ENCODE data around the gene XG.
"Not testable (repeated sequence)": the region's sequence is repeated elsewhere in the genome, so short reads cannot be mapped to it uniquely, and the experiment has no call there.

XG gene

GRCh38 chrX:2751874-2752300 lies at the start of gene XG:
XG (plus strand) TSS chrX:2752040; CDS start chrX:2752275, 235 bp downstream.
- not testable (repeated sequence) for DNase-seq; H3K4me3 Mint-ChIP-seq; H3K27me3 Mint-ChIP-seq (ENCODE audit: low read depth, poor library complexity); H3K27ac Mint-ChIP-seq; H3K9me3 Mint-ChIP-seq; H3K36me3 Mint-ChIP-seq (ENCODE audit: low read depth)
- H3K4me1 Mint-ChIP-seq = peaks cover 11% of the 10 kb centered on the region

- H3K27me3 Mint-ChIP-seq (ENCODE audit: low read depth, poor library complexity) = peaks cover 8% of the 10 kb centered on the region
- no peak overlapping the region for H3K4me3 Mint-ChIP-seq
- H3K4me1 Mint-ChIP-seq = peaks cover 61% of the 10 kb centered on the region
- H3K9me3 Mint-ChIP-seq = peaks cover 4% of the 10 kb centered on the region
- H3K27ac Mint-ChIP-seq = peak overlapping the region; percentile 79
- DNase-seq = no peak
- H3K36me3 Mint-ChIP-seq (ENCODE audit: low read depth) = peaks cover 33% of the 10 kb centered on the region
- TF ChIP-seq CTCF (IDR thresholded peaks at IDR 0.05) = no peak
These were observed 47.9 kb upstream of the XG start for GRCh38 chrX:2703991-2704369.

- Mint-ChIP-seq H3K27ac (no peak overlapping the region), H3K36me3 (ENCODE audit: low read depth) (peaks cover 22% of the 10 kb centered on the region), H3K4me3 (no peak overlapping the region), H3K27me3 (ENCODE audit: low read depth, poor library complexity) (peaks cover 8% of the 10 kb centered on the region), H3K4me1 (peaks cover 73% of the 10 kb centered on the region), H3K9me3 (peaks cover 3% of the 10 kb centered on the region)
- no peak for TF ChIP-seq CTCF (IDR thresholded peaks at IDR 0.05)
- no peak for DNase-seq
These were observed 46.6 kb upstream of the XG start for GRCh38 chrX:2705046-2705832.

- Mint-ChIP-seq H3K27me3 (ENCODE audit: low read depth, poor library complexity) (peaks cover 3% of the 10 kb centered on the region), H3K4me1 (peaks cover 66% of the 10 kb centered on the region), H3K36me3 (ENCODE audit: low read depth) (peaks cover 7% of the 10 kb centered on the region), H3K4me3 (peak overlapping the region; percentile 67), H3K9me3 (no peaks in the 10 kb centered on the region), H3K27ac (peak overlapping the region; percentile 85)
- peak; percentile 37 for DNase-seq
- TF ChIP-seq CTCF (IDR thresholded peaks at IDR 0.05) = no peak
These were observed 44.5 kb upstream of the XG start for GRCh38 chrX:2707334-2707760.

GRCh38 chrX:2708021-2708420 lies 43.8 kb upstream of the XG start:
- no peak for DNase-seq
- peaks cover 3% of the 10 kb centered on the region for H3K27me3 Mint-ChIP-seq (ENCODE audit: low read depth, poor library complexity)
- peaks cover 64% of the 10 kb centered on the region for H3K4me1 Mint-ChIP-seq
- no peaks in the 10 kb centered on the region for H3K9me3 Mint-ChIP-seq
- no peak overlapping the region for H3K4me3 Mint-ChIP-seq
- H3K27ac Mint-ChIP-seq = no peak overlapping the region
- peaks cover 7% of the 10 kb centered on the region for H3K36me3 Mint-ChIP-seq (ENCODE audit: low read depth)
- no peak for TF ChIP-seq CTCF (IDR thresholded peaks at IDR 0.05)

GRCh38 chrX:2708592-2709188 lies 43.1 kb upstream of the XG start:
- Mint-ChIP-seq H3K36me3 (ENCODE audit: low read depth) (peaks cover 7% of the 10 kb centered on the region), H3K4me3 (no peak overlapping the region), H3K9me3 (no peaks in the 10 kb centered on the region), H3K27me3 (ENCODE audit: low read depth, poor library complexity) (peaks cover 3% of the 10 kb centered on the region), H3K27ac (peak overlapping the region; percentile 44), H3K4me1 (peaks cover 57% of the 10 kb centered on the region)
- no peak for DNase-seq
- no peak for TF ChIP-seq CTCF (IDR thresholded peaks at IDR 0.05)
